H1 (cell line): Measurements from ENCODE around the gene DUSP23. TPM values are rescaled to one million over a fixed set of nuclear protein-coding genes. Genes with fewer than 3 reads are reported as not detected.

Experiments
- CTCF ChIA-PET: fragments of 300-600 bp; sonication (Branson Sonifier 250); formaldehyde crosslinking; loops from one replicate; lab custom pipeline; 2021; ENCODE audit not compliant: partially characterized antibody; lab: Charles Lee
- POLR2A ChIA-PET: fragments of 300-600 bp; sonication (Branson Sonifier 250); formaldehyde crosslinking; loops from one replicate; lab custom pipeline; 2021; ENCODE audit warnings: inconsistent platforms; ENCODE audit not compliant: partially characterized antibody; lab: Charles Lee
- DNase-seq, 2 experiments: peaks; one replicate each; pipeline versions ENCODE4 v3.0.0 to v3.0.0-alpha.2; 2010 to 2022; ENCODE audit warnings: low spot score in 2 of 2, low read depth in 1 of 2, mixed read lengths in 1 of 2
- FAIRE-seq: peaks from 2 replicates; lab custom pipeline; 2011; peaks lifted over from hg19 to GRCh38; lab: Jason Lieb, UNC
- H2AFZ ChIP-seq: 2 replicates; pipeline ENCODE4 v1.8.1; 2012; ENCODE audit warnings: low read length, inconsistent platforms
- H2AK5ac ChIP-seq: 2 replicates; pipeline ENCODE4 v1.6.1; 2013; ENCODE audit warnings: low read depth, low read length
- H2BK120ac ChIP-seq: replicated peaks from 2 replicates; pipeline ENCODE3; 2013; ENCODE audit warnings: low read depth, low read length, inconsistent platforms
- H2BK12ac ChIP-seq: 2 replicates; pipeline ENCODE4 v1.6.1; 2013; ENCODE audit warnings: low read depth, low read length
- H2BK15ac ChIP-seq: 2 replicates; pipeline ENCODE4 v1.6.1; 2013; ENCODE audit warnings: low read length
- H2BK20ac ChIP-seq: 2 replicates; pipeline ENCODE4 v1.6.1; 2013; ENCODE audit warnings: low read length
- H2BK5ac ChIP-seq: 2 replicates; pipeline ENCODE4 v1.6.1; 2013; ENCODE audit warnings: low read depth, low read length
- H3K14ac ChIP-seq: 2 replicates; pipeline ENCODE4 v1.6.1; 2013; ENCODE audit warnings: inconsistent platforms; ENCODE audit not compliant: insufficient read length
- H3K18ac ChIP-seq: 2 replicates; pipeline ENCODE4 v1.6.1; 2013; ENCODE audit warnings: low read length; ENCODE audit errors: extremely low read depth
- H3K23ac ChIP-seq: 2 replicates; pipeline ENCODE4 v1.6.1; 2013; ENCODE audit warnings: inconsistent platforms; ENCODE audit not compliant: insufficient read length
- H3K23me2 ChIP-seq: 2 replicates; pipeline ENCODE4 v1.6.1; 2013; ENCODE audit warnings: low read depth, low read length
- H3K27ac ChIP-seq: 2 replicates; pipeline ENCODE4 v1.6.1; 2011; ENCODE audit warnings: low read depth, low read length, inconsistent platforms
- H3K27me3 ChIP-seq, 4 experiments: replicated peaks in 1 of 4; 1 replicate in 1 of 4; 2 replicates in 3 of 4; pipeline versions ENCODE4 v1.6.1 to v1.8.1; 2011 to 2013; ENCODE audit warnings: low read length in 3 of 4, mild to moderate bottlenecking in 3 of 4, inconsistent platforms in 2 of 4, mixed read lengths in 2 of 4, moderate library complexity in 1 of 4; ENCODE audit not compliant: control insufficient read depth in 3 of 4, insufficient read depth in 3 of 4; ENCODE audit errors: extremely low read depth in 1 of 4
- H3K36me3 ChIP-seq, 4 experiments: 2 replicates each; pipeline versions ENCODE4 v1.6.1 to v1.8.1; 2011 to 2013; ENCODE audit warnings: mild to moderate bottlenecking in 4 of 4, low read length in 3 of 4, moderate library complexity in 2 of 4, control low read depth in 1 of 4, inconsistent platforms in 1 of 4; ENCODE audit not compliant: insufficient read depth in 4 of 4, control insufficient read depth in 2 of 4
- H3K4ac ChIP-seq: replicated peaks from 2 replicates; pipeline ENCODE3; 2013; ENCODE audit warnings: low read length, low read depth, mixed read lengths, inconsistent platforms; ENCODE audit not compliant: insufficient read length
- H3K4me1 ChIP-seq, 4 experiments: replicated peaks in 1 of 4; 1 replicate in 1 of 4; 2 replicates in 3 of 4; pipeline versions ENCODE4 v1.6.1 to v1.8.1; 2011 to 2013; ENCODE audit warnings: low read length in 3 of 4, inconsistent platforms in 2 of 4, mixed read lengths in 1 of 4; ENCODE audit not compliant: insufficient read depth in 4 of 4, control insufficient read depth in 3 of 4
- H3K4me2 ChIP-seq, 2 experiments: 2 replicates each; pipeline versions ENCODE4 v1.6.1 to v1.8.1; 2011 to 2013; ENCODE audit warnings: low read depth in 2 of 2, low read length in 2 of 2, control low read depth in 1 of 2, inconsistent platforms in 1 of 2, mild to moderate bottlenecking in 1 of 2; ENCODE audit not compliant: insufficient read depth in 1 of 2
- H3K4me3 ChIP-seq, 4 experiments: fragments of 200-600, 300-600 bp in 1 of 4; sonication (generic), shearing (Covaris generic), sonication (Bioruptor Twin) in 1 of 4; 2 replicates each; pipeline versions ENCODE4 v1.5.1 to v1.8.1; 2011 to 2016; ENCODE audit warnings: low read length in 4 of 4, low read depth in 3 of 4, control low read depth in 2 of 4, inconsistent platforms in 2 of 4, mild to moderate bottlenecking in 2 of 4, mixed read lengths in 1 of 4, moderate library complexity in 1 of 4; ENCODE audit not compliant: insufficient read depth in 2 of 4; ENCODE audit errors: extremely low read depth in 1 of 4
- H3K56ac ChIP-seq: replicated peaks from 2 replicates; pipeline ENCODE3; 2013; ENCODE audit warnings: low read depth, mild to moderate bottlenecking, mixed read lengths, low read length, inconsistent platforms; ENCODE audit not compliant: insufficient read length
- H3K79me1 ChIP-seq: 2 replicates; pipeline ENCODE4 v1.6.1; 2013; ENCODE audit warnings: low read depth, low read length, control low read depth
- H3K79me2 ChIP-seq, 2 experiments: 2 replicates each; pipeline versions ENCODE4 v1.6.1 to v1.8.1; 2012 to 2013; ENCODE audit warnings: low read length in 2 of 2, mild to moderate bottlenecking in 2 of 2, inconsistent platforms in 1 of 2; ENCODE audit not compliant: insufficient read depth in 2 of 2, control insufficient read depth in 1 of 2
- H3K9ac ChIP-seq, 4 experiments: replicated peaks in 1 of 4; 1 replicate in 1 of 4; 2 replicates in 3 of 4; pipeline versions ENCODE4 v1.6.1 to v1.8.1; 2011 to 2013; ENCODE audit warnings: low read depth in 3 of 4, low read length in 3 of 4, control low read depth in 2 of 4, mild to moderate bottlenecking in 2 of 4, moderate library complexity in 2 of 4, inconsistent platforms in 1 of 4; ENCODE audit errors: extremely low read depth in 1 of 4
- H3K9me3 ChIP-seq, 2 experiments: 2 replicates each; pipeline versions ENCODE4 v1.6.1 to v1.8.1; 2012 to 2013; ENCODE audit warnings: mild to moderate bottlenecking in 2 of 2, moderate library complexity in 2 of 2, control low read depth in 1 of 2, inconsistent platforms in 1 of 2, low read depth in 1 of 2, low read length in 1 of 2, mixed read lengths in 1 of 2; ENCODE audit not compliant: insufficient read depth in 2 of 2
- H4K20me1 ChIP-seq, 2 experiments: replicated peaks in 1 of 2; 2 replicates each; pipeline versions ENCODE3 to v1.8.1; 2011 to 2013; ENCODE audit warnings: inconsistent platforms in 2 of 2, low read length in 2 of 2, mild to moderate bottlenecking in 1 of 2; ENCODE audit not compliant: insufficient read depth in 2 of 2, control insufficient read depth in 1 of 2
- H4K5ac ChIP-seq: 2 replicates; pipeline ENCODE4 v1.6.1; 2013; ENCODE audit warnings: low read length, low read depth, mixed read lengths, inconsistent platforms; ENCODE audit not compliant: insufficient read length
- H4K8ac ChIP-seq: 2 replicates; pipeline ENCODE4 v1.8.0; 2013; ENCODE audit warnings: mild to moderate bottlenecking, moderate library complexity, low read length, inconsistent platforms; ENCODE audit not compliant: insufficient read depth; ENCODE audit errors: extremely low read depth
- H4K91ac ChIP-seq: replicated peaks from 2 replicates; pipeline ENCODE3; 2013; ENCODE audit warnings: low read length, mixed read lengths, inconsistent platforms; ENCODE audit not compliant: insufficient read length
- ASH2L ChIP-seq: fragments of 200-600, 300-600 bp; sonication (generic); IDR thresholded peaks from one replicate; pipeline ENCODE4 v1.7.1; 2017; ENCODE audit warnings: low read length
- CTBP2 ChIP-seq: IDR thresholded peaks from 2 replicates; pipeline ENCODE4 v1.7.0; 2011; ENCODE audit warnings: borderline replicate concordance, mild to moderate bottlenecking, moderate library complexity, mixed read lengths, low read length; ENCODE audit not compliant: insufficient read depth, insufficient read length
- E2F6 ChIP-seq: IDR thresholded peaks from 2 replicates; pipeline ENCODE4 v1.6.1; 2012; ENCODE audit warnings: inconsistent platforms
- GABPA ChIP-seq: IDR thresholded peaks from 2 replicates; pipeline ENCODE4 v1.6.1; 2011; ENCODE audit warnings: mild to moderate bottlenecking, low read length, moderate library complexity, borderline replicate concordance; ENCODE audit not compliant: insufficient read depth
- KDM4A ChIP-seq: IDR thresholded peaks from one replicate; pipeline ENCODE4 v1.7.1; 2012; ENCODE audit warnings: low read depth, mild to moderate bottlenecking, moderate library complexity, low read length, inconsistent platforms; ENCODE audit not compliant: severe bottlenecking
- NRF1 ChIP-seq: IDR thresholded peaks from 2 replicates; pipeline ENCODE4 v1.6.1; 2011; ENCODE audit warnings: mild to moderate bottlenecking, low read depth, low read length, improper control_type of control experiment
- POLR2A ChIP-seq, 2 experiments: IDR thresholded peaks; 1 replicate in 1 of 2; 2 replicates in 1 of 2; pipeline ENCODE4 v1.6.1; 2011; ENCODE audit warnings: low read depth in 2 of 2, low read length in 2 of 2, mild to moderate bottlenecking in 2 of 2; ENCODE audit errors: control extremely low read depth in 1 of 2
- SIN3A ChIP-seq, 2 experiments: IDR thresholded peaks in 1 of 2; conservative IDR thresholded peaks in 1 of 2; 2 replicates each; pipeline ENCODE4 v1.6.1; 2011 to 2012; ENCODE audit warnings: low read length in 2 of 2, improper control_type of control experiment in 1 of 2, low read depth in 1 of 2, mild to moderate bottlenecking in 1 of 2
- SP1 ChIP-seq: IDR thresholded peaks from 2 replicates; pipeline ENCODE4 v1.6.1; 2011; ENCODE audit warnings: low read depth, low read length
- SUZ12 ChIP-seq: fragments of 200-600 bp; sonication (generic); IDR thresholded peaks from 2 replicates; pipeline ENCODE4 v1.6.1; 2012; ENCODE audit warnings: mild to moderate bottlenecking, inconsistent platforms, low read length, moderate library complexity, mixed read lengths
- TAF1 ChIP-seq: IDR thresholded peaks from 2 replicates; pipeline ENCODE4 v1.6.1; 2011; ENCODE audit warnings: mild to moderate bottlenecking, low read depth, low read length
- WGBS, 2 experiments: shearing (Covaris generic) in 1 of 2; methylation state at CpG; one replicate each; pipeline versions ENCODE4 v1.1.6 to v1.1.7; 2013 to 2015; ENCODE audit warnings: low lambda C conversion rate in 2 of 2, mixed read lengths in 2 of 2, inconsistent platforms in 1 of 2, low coverage in 1 of 2, missing lambda C conversion rate in 1 of 2; ENCODE audit not compliant: insufficient replicate concordance in 2 of 2, insufficient coverage in 1 of 2, insufficient read length in 1 of 2; ENCODE audit errors: extremely low coverage in 1 of 2, missing lambda C conversion rate in 1 of 2; 5-methylcytosine and 5-hydroxymethylcytosine counted together
- polyA plus RNA-seq, 7 experiments: library from polyadenylated mRNA; depleted of rRNA in 3 of 7; stranded (reverse) in 5 of 7; unstranded in 2 of 7; fragments of >200 nt in 5 of 7; fragments of 200-250 nt in 2 of 7; gene quantifications; 1 replicate in 5 of 7; 2 replicates in 1 of 7; 4 replicates in 1 of 7; pipeline versions ENCODE4 v1.2.1 to v1.2.3, GENCODE V29; 2011 to 2013; ENCODE audit warnings: missing spikeins in 2 of 7, mixed read lengths in 2 of 7
- total RNA-seq: library from RNA; stranded (reverse); fragmentation: NEBNext Ultra II Directional; extraction: Animal tissue kit (Norgen Biotek cat#: 25700); gene quantifications from 2 replicates; pipeline ENCODE4 v1.2.1, GENCODE V29; 2021
- TF ChIP-seq, protein P1 (sequence below): IDR thresholded peaks from 2 replicates; pipeline ENCODE4 v1.6.1; 2012; ENCODE audit warnings: inconsistent platforms

The DUSP23 gene
- total and polyA plus RNA-seq, 2 of the 8 experiments (the other 6 are each of a cell fraction or from before 2014, with no cell fraction given), result 45.8 to 80.1 TPM

DNA sequence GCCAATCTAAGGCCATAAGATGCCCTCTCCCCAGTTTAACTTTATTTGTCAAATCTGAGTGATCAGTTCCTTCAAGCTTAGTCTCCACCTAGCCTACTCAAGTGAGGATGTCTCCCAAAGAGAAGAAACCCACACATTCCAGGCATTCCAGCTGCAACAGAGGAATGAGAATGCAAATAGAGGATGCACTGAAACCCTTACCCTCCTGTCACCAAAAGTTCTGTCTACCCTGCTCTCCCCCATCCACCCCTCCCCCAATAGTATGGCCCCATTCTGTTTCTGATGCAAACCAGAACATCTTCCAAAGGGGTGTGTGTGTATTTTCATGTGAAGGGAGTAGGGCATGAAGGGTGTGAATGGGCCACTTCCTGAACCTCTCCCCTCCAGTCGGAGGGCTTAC is 3.0 kb downstream of the DUSP23 start:
- WGBS, 2 experiments, result 67% methylated on average over 1 of the region's 1 CpG; no CpG with 5 or more reads in 1 of the 2 experiments
- H3K27me3 ChIP-seq, result peaks cover 0 to 2% (median 0%) of the 10 kb centered on the region in 4 experiments; a peak in 1 of 7 replicates
- no peak for FAIRE-seq
- no peak for TF ChIP-seq CTBP2
- no peak for TF ChIP-seq TAF1
- TF ChIP-seq ASH2L, result peak; percentile 88
- TF ChIP-seq POLR2A (IDR thresholded peaks at IDR 0.05; ENCODE audit: control extremely low read depth in 1 of 2, low read depth in 2 of 2, low read length in 2 of 2), result no peak
- TF ChIP-seq SP1, result 0 out of 2 replicates have a peak, but pooled peaks have one; percentile 64
- no peak for TF ChIP-seq KDM4A
- TF ChIP-seq SIN3A (conservative IDR thresholded peaks at IDR 0.05 in 1 of 2, IDR thresholded peaks at IDR 0.05 in 1 of 2; ENCODE audit: low read depth in 1 of 2, low read length in 2 of 2), result 0 out of 4 replicates have a peak, but pooled peaks of 1 of the 2 experiments have one; percentile 24
- no peak for TF ChIP-seq E2F6
- TF ChIP-seq, protein P1, sequence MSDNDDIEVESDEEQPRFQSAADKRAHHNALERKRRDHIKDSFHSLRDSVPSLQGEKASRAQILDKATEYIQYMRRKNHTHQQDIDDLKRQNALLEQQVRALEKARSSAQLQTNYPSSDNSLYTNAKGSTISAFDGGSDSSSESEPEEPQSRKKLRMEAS, result no peak
- TF ChIP-seq SUZ12, result no peak
- TF ChIP-seq NRF1, result no peak
- TF ChIP-seq GABPA, result no peak

More for the DNA sequence above, 3.0 kb downstream of the DUSP23 start:
- ChIA-PET POLR2A (interaction anchor here (0.9 kb wide), 1 partner anchor 12 kb away, joined by 3 read pairs; no protein-coding TSS in a partner anchor), CTCF (interaction anchor here (1.3 to 4.4 kb wide), 3 partner anchors 10 to 108 kb away, joined by 4 to 39 read pairs (median 32); no protein-coding TSS in a partner anchor)
- Histone ChIP-seq H3K79me2 (no peaks in the 10 kb centered on the region), H3K4me1 (peaks cover 2 to 13% (median 9%) of the 10 kb centered on the region in 4 experiments; a peak in 4 of 7 replicates), H3K79me1 (no peaks in the 10 kb centered on the region), H4K20me1 (peaks cover 0 to 3% of the 10 kb centered on the region in 2 experiments), H3K9me3 (no peaks in the 10 kb centered on the region), H3K27ac (no peak overlapping the region), H2BK12ac (peak overlapping the region; percentile 96), H3K9ac (no peak overlapping the region), H3K14ac (no peak overlapping the region), H2AK5ac (peak overlapping the region; percentile 97; the same call in 1 of the 2 replicates), H3K23ac (no peak overlapping the region), H3K56ac (no peak overlapping the region), H3K18ac (no peak overlapping the region), H3K4me3 (no peak overlapping the region; a peak in 1 of 8 replicates), H4K91ac (peak overlapping the region; percentile 39), H3K4me2 (peak overlapping the region; percentile 48 to 55), H3K4ac (no peak overlapping the region), H4K8ac (no peak overlapping the region), H3K23me2 (peaks cover 5% of the 10 kb centered on the region; the same call in 1 of the 2 replicates), H4K5ac (no peak overlapping the region), H3K36me3 (no peaks in the 10 kb centered on the region; a peak in 1 of 8 replicates), H2AFZ (no peak overlapping the region), H2BK15ac (no peak overlapping the region), H2BK20ac (no peak overlapping the region), H2BK120ac (no peak overlapping the region), H2BK5ac (peak overlapping the region; percentile 92; the same call in 1 of the 2 replicates)
- no peak for DNase-seq
